ENCODE measurements around the gene LILRB1.

DNA sequence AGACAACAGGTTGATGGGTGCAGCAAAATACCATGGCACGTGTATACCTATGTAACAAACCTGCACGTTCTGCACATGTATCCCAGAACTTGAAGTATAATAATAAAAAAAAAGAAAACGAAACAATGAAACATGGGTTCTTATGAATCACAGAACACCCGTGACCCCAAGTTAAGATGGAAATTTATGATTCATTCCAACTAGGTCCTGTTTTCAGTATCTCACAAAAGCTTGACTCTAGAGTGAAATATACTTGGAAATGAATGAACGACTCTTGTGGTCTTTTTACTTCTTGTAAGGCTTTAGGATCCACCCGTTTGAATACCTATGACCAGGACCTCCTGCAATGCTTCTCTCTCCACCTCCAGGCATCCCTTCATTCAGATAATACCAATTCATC is 29.0 kb downstream of the LILRB1 start:
- TF ChIP-seq, protein P1, sequence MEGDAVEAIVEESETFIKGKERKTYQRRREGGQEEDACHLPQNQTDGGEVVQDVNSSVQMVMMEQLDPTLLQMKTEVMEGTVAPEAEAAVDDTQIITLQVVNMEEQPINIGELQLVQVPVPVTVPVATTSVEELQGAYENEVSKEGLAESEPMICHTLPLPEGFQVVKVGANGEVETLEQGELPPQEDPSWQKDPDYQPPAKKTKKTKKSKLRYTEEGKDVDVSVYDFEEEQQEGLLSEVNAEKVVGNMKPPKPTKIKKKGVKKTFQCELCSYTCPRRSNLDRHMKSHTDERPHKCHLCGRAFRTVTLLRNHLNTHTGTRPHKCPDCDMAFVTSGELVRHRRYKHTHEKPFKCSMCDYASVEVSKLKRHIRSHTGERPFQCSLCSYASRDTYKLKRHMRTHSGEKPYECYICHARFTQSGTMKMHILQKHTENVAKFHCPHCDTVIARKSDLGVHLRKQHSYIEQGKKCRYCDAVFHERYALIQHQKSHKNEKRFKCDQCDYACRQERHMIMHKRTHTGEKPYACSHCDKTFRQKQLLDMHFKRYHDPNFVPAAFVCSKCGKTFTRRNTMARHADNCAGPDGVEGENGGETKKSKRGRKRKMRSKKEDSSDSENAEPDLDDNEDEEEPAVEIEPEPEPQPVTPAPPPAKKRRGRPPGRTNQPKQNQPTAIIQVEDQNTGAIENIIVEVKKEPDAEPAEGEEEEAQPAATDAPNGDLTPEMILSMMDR (IDR thresholded peaks at IDR 0.05): no peak
- TF ChIP-seq POLR2A (IDR thresholded peaks at IDR 0.05): no peak

Data from lower leg skin (tissue), 3 donors.